ENCODE results near the gene PROM1.

Gene PROM1

DNA sequence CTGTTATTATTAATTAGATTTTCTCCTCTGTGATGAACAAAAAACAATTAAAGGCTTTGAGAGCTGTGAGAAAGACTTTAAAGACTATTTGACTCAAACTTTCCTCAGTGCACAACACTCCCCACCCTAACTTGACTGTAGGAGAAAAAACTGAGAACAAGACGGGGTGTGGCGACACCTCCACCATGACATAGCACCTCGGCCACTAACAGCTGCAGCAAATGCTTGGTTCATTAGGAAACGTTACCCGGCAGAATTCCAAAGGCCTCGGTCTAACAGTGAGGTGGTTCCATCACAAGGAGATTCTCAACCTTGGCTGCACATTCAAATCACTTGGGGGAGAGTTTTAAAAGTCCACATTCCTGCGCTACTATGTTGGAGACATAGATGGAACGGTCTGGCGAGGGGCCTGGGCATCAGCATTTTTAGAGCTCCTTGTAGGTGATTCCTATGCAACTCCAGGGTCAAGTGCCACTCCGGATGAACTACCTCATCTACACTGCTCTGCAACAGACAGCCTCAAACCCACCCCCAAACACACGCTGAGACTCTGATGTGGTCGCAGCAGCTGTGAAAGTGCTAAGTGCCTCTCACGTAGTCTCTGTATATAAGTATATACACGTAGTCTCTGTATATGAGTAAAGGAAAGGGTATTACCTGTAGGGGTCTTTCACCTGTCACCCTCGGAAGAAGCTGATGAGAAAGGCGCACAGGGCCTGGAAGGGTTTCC lies 121.9 kb downstream of the PROM1 start:
- Histone ChIP-seq H3K9ac (ENCODE audit: low read length) (no peak overlapping the region), H4K20me1 (ENCODE audit: insufficient read depth, low read length) (no peaks in the 10 kb centered on the region), H3F3A (ENCODE audit: insufficient read depth, low read length) (no peaks in the 10 kb centered on the region), H3K9me2 (replicated peaks; ENCODE audit: insufficient read depth, low read length) (no peaks in the 10 kb centered on the region), H3K4me3 (ENCODE audit: low read length) (no peak overlapping the region), H3K27ac (ENCODE audit: low read length) (no peak overlapping the region), H3K4me2 (ENCODE audit: low read depth, low read length) (no peak overlapping the region), H3K79me2 (ENCODE audit: low read length) (no peaks in the 10 kb centered on the region), H3K36me3 (replicated peaks; ENCODE audit: insufficient read depth, low read length) (no peaks in the 10 kb centered on the region), H3K9me3 (replicated peaks; ENCODE audit: insufficient read depth, low read length) (no peaks in the 10 kb centered on the region), H3K27me3 (replicated peaks; ENCODE audit: insufficient read depth, low read length) (no peaks in the 10 kb centered on the region), H3K4me1 (ENCODE audit: low read length) (no peaks in the 10 kb centered on the region), H2AFZ (ENCODE audit: low read length) (no peak overlapping the region)
- DNase-seq, result no peak
- no peak for TF ChIP-seq EZH2phosphoT487 (IDR thresholded peaks at IDR 0.05; ENCODE audit: low read length)
- TF ChIP-seq EZH2 (optimal IDR thresholded peaks at IDR 0.05; ENCODE audit: low read depth, low read length), result no peak
- TF ChIP-seq, protein P1, sequence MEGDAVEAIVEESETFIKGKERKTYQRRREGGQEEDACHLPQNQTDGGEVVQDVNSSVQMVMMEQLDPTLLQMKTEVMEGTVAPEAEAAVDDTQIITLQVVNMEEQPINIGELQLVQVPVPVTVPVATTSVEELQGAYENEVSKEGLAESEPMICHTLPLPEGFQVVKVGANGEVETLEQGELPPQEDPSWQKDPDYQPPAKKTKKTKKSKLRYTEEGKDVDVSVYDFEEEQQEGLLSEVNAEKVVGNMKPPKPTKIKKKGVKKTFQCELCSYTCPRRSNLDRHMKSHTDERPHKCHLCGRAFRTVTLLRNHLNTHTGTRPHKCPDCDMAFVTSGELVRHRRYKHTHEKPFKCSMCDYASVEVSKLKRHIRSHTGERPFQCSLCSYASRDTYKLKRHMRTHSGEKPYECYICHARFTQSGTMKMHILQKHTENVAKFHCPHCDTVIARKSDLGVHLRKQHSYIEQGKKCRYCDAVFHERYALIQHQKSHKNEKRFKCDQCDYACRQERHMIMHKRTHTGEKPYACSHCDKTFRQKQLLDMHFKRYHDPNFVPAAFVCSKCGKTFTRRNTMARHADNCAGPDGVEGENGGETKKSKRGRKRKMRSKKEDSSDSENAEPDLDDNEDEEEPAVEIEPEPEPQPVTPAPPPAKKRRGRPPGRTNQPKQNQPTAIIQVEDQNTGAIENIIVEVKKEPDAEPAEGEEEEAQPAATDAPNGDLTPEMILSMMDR (IDR thresholded peaks at IDR 0.05; ENCODE audit: low read length), result no peak

DNA sequence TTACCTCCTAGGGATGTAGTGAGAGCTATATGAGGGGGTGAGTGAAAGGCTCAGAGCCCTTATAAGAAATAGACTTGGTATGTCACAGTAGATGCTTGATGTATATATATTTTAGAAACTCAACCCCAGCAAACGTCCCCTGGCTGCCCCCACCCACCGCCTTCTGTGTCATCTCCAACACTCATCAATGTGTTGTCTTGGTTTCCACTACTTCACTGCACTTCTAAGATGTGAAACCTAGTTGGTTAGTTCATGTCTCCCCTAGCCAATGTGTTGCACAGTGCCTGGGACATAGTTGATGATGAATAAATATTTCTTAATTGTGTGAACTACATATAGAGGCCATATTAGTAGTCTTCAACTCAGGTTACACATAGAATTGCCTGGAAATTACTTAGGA lies 125.3 kb downstream of the PROM1 start:
- Histone ChIP-seq H3K36me3 (replicated peaks; ENCODE audit: insufficient read depth, low read length) (no peaks in the 10 kb centered on the region), H3K9ac (ENCODE audit: low read length) (no peak overlapping the region), H3K4me2 (ENCODE audit: low read depth, low read length) (no peak overlapping the region), H2AFZ (ENCODE audit: low read length) (no peak overlapping the region), H3K27ac (ENCODE audit: low read length) (no peak overlapping the region), H4K20me1 (ENCODE audit: insufficient read depth, low read length) (no peaks in the 10 kb centered on the region), H3K27me3 (replicated peaks; ENCODE audit: insufficient read depth, low read length) (no peaks in the 10 kb centered on the region), H3K79me2 (ENCODE audit: low read length) (no peaks in the 10 kb centered on the region), H3F3A (ENCODE audit: insufficient read depth, low read length) (no peaks in the 10 kb centered on the region), H3K4me3 (ENCODE audit: low read length) (no peak overlapping the region), H3K4me1 (ENCODE audit: low read length) (no peaks in the 10 kb centered on the region), H3K9me3 (replicated peaks; ENCODE audit: insufficient read depth, low read length) (no peaks in the 10 kb centered on the region), H3K9me2 (replicated peaks; ENCODE audit: insufficient read depth, low read length) (no peaks in the 10 kb centered on the region)
- TF ChIP-seq, protein P1 (IDR thresholded peaks at IDR 0.05; ENCODE audit: low read length), result no peak
- no peak for TF ChIP-seq EZH2phosphoT487 (IDR thresholded peaks at IDR 0.05; ENCODE audit: low read length)
- TF ChIP-seq EZH2 (optimal IDR thresholded peaks at IDR 0.05; ENCODE audit: low read depth, low read length), result no peak
- DNase-seq, result no peak

GRCh38 chr4:15956179-15956850 lies 127.5 kb downstream of the PROM1 start:
- no peak overlapping the region for H3K4me2 ChIP-seq (ENCODE audit: low read depth, low read length)
- no peaks in the 10 kb centered on the region for H3K36me3 ChIP-seq (replicated peaks; ENCODE audit: insufficient read depth, low read length)
- H3F3A ChIP-seq (ENCODE audit: insufficient read depth, low read length), result no peaks in the 10 kb centered on the region
- TF ChIP-seq, protein P1 (IDR thresholded peaks at IDR 0.05; ENCODE audit: low read length), result peak; percentile 95
- TF ChIP-seq EZH2 (optimal IDR thresholded peaks at IDR 0.05; ENCODE audit: low read depth, low read length), result no peak
- no peak for TF ChIP-seq EZH2phosphoT487 (IDR thresholded peaks at IDR 0.05; ENCODE audit: low read length)
- no peaks in the 10 kb centered on the region for H3K9me2 ChIP-seq (replicated peaks; ENCODE audit: insufficient read depth, low read length)
- no peak overlapping the region for H3K27ac ChIP-seq (ENCODE audit: low read length)
- DNase-seq, result peak; percentile 83
- H2AFZ ChIP-seq (ENCODE audit: low read length), result no peak overlapping the region
- H4K20me1 ChIP-seq (ENCODE audit: insufficient read depth, low read length), result no peaks in the 10 kb centered on the region
- no peak overlapping the region for H3K9ac ChIP-seq (ENCODE audit: low read length)
- H3K4me3 ChIP-seq (ENCODE audit: low read length), result no peak overlapping the region
- H3K79me2 ChIP-seq (ENCODE audit: low read length), result no peaks in the 10 kb centered on the region
- H3K4me1 ChIP-seq (ENCODE audit: low read length), result no peaks in the 10 kb centered on the region
- H3K27me3 ChIP-seq (replicated peaks; ENCODE audit: insufficient read depth, low read length), result no peaks in the 10 kb centered on the region
- H3K9me3 ChIP-seq (replicated peaks; ENCODE audit: insufficient read depth, low read length), result no peaks in the 10 kb centered on the region
